NB4 (cell line): ENCODE data around the gene MPC1.

Experiments
- CTCF ChIP-seq: IDR thresholded peaks from one replicate; pipeline ENCODE4 v1.5.1; 2012; ENCODE audit warnings: low read depth, low read length
- POLR2A ChIP-seq: IDR thresholded peaks from 2 replicates; pipeline ENCODE4 v1.6.1; 2011; ENCODE audit warnings: mild to moderate bottlenecking; ENCODE audit not compliant: insufficient read length; ENCODE audit errors: extremely low read depth

GRCh38 chr6:166393535-166393823 lies 10.7 kb upstream of the MPC1 start:
- TF ChIP-seq CTCF (no peak), POLR2A (no peak)
